Myocyte (in vitro differentiated cells): ENCODE measurements around the gene SORL1-AS1.
A peak's percentile ranks its signal among the peaks of the same experiment; 100 is the strongest.

Experiments
- DNase-seq: peaks from one replicate; pipeline ENCODE4 v3.0.0-alpha.2; 2012; ENCODE audit warnings: low read depth

SORL1-AS1 gene

GRCh38 chr11:121476379-121477032 lies 23.7 kb upstream of the SORL1-AS1 start:
- no peak for DNase-seq

- DNase-seq, result no peak
These were observed 21.9 kb upstream of the SORL1-AS1 start for GRCh38 chr11:121474680-121475079.

GRCh38 chr11:121473064-121473777 lies 20.5 kb upstream of the SORL1-AS1 start:
- no peak for DNase-seq

GRCh38 chr11:121472312-121472711 lies 19.5 kb upstream of the SORL1-AS1 start:
- no peak for DNase-seq

GRCh38 chr11:121471167-121471566 lies 18.4 kb upstream of the SORL1-AS1 start:
- no peak for DNase-seq

- DNase-seq, result no peak
These were observed 17.1 kb upstream of the SORL1-AS1 start for GRCh38 chr11:121469910-121470309.

- DNase-seq, result no peak
These were observed 15.2 kb upstream of the SORL1-AS1 start for GRCh38 chr11:121467965-121468364.

- DNase-seq, result no peak
These were observed 14.7 kb upstream of the SORL1-AS1 start for GRCh38 chr11:121467471-121467870.

GRCh38 chr11:121466063-121466794 lies 13.5 kb upstream of the SORL1-AS1 start:
- peak; percentile 85 for DNase-seq

- DNase-seq, result no peak
These were observed 12.9 kb upstream of the SORL1-AS1 start for GRCh38 chr11:121465709-121466062.

- peak; percentile 87 for DNase-seq
These were observed 11.7 kb upstream of the SORL1-AS1 start for GRCh38 chr11:121464352-121464946.

- DNase-seq, result no peak
These were observed 11.0 kb upstream of the SORL1-AS1 start for GRCh38 chr11:121463689-121464335.

- no peak for DNase-seq
These were observed 9.1 kb upstream of the SORL1-AS1 start for GRCh38 chr11:121461843-121462242.

GRCh38 chr11:121460941-121461514 lies 8.3 kb upstream of the SORL1-AS1 start:
- DNase-seq, result no peak

GRCh38 chr11:121459413-121460017 lies 6.7 kb upstream of the SORL1-AS1 start:
- no peak for DNase-seq

GRCh38 chr11:121458551-121458950 lies 5.8 kb upstream of the SORL1-AS1 start:
- no peak for DNase-seq

GRCh38 chr11:121456816-121457431 lies 4.2 kb upstream of the SORL1-AS1 start:
- DNase-seq, result no peak

- no peak for DNase-seq
These were observed 3.4 kb upstream of the SORL1-AS1 start for GRCh38 chr11:121456151-121456550.

- DNase-seq, result no peak
These were observed 2.3 kb upstream of the SORL1-AS1 start for GRCh38 chr11:121455115-121455514.
